GM10266 (cell line): ENCODE results near the gene FTCDNL1.

Source experiments
- DNase-seq: peaks from one replicate; pipeline ENCODE4 v3.0.0; 2012; ENCODE audit errors: extremely low spot score
- TF ChIP-seq, protein P1 (sequence below): IDR thresholded peaks from 2 replicates; pipeline ENCODE4 v1.5.1; 2012; ENCODE audit warnings: mild to moderate bottlenecking, low read depth; ENCODE audit not compliant: control insufficient read depth, insufficient read depth; ENCODE audit errors: missing control alignments

FTCDNL1 gene

DNA sequence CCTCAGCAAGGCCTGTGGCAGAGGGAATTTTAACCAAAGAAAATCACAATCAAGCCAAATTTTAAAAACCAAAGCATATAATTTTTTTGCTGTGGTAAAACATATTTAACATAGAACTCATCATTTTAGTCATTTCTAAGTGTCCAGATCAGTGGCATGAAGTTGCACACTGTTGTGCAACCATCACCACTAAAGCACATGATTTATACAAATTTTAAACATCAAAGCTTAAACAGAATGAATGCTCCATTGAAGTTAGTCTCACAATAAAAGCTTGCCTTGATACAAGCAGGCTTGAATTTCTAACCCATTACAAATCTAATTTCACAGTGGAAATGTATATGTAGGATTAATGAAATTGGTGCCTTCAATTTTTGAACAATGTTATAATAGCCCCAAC, 31.2 kb downstream of the FTCDNL1 start:
- TF ChIP-seq, protein P1, sequence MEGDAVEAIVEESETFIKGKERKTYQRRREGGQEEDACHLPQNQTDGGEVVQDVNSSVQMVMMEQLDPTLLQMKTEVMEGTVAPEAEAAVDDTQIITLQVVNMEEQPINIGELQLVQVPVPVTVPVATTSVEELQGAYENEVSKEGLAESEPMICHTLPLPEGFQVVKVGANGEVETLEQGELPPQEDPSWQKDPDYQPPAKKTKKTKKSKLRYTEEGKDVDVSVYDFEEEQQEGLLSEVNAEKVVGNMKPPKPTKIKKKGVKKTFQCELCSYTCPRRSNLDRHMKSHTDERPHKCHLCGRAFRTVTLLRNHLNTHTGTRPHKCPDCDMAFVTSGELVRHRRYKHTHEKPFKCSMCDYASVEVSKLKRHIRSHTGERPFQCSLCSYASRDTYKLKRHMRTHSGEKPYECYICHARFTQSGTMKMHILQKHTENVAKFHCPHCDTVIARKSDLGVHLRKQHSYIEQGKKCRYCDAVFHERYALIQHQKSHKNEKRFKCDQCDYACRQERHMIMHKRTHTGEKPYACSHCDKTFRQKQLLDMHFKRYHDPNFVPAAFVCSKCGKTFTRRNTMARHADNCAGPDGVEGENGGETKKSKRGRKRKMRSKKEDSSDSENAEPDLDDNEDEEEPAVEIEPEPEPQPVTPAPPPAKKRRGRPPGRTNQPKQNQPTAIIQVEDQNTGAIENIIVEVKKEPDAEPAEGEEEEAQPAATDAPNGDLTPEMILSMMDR = no peak
- no peak for DNase-seq

DNA sequence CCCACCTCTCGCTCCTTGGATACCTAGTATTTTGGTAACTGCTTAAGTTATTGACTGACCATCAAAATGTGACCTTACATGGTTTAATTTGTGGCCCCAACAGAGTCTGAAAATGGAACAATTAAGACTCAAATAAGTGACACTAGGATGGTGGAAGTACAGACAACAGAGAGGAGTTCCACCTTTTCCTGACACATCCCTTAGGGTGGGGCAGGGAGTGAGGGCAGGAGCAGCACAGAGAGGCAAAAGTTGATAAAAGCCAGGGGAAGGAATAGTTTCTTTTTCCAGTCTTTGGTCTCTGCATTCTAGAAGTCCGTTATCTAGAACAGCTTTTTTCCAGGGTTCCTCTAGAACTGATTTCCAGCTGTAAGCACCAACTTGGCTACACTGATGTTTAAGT, 32.2 kb downstream of the FTCDNL1 start:
- TF ChIP-seq, protein P1 = no peak
- DNase-seq = no peak

DNA sequence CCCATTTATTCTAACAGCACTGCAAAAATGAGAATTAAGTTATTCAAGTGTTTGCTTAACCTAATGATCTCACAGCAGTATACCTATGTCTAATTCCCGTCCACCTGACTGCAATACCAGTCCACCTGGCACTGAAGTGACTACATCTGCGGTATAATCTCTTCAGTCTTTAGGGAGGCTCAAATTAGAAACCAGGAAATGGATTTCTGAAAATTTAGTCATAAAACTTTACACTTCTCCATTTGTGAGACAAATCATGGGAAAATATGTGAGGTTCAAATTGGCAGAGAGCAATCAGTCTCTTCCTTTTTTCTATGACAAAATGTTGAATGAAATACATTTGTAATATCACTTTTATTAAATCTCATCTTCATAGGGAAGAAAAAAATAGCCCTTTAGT, 33.0 kb downstream of the FTCDNL1 start:
- TF ChIP-seq, protein P1 = no peak
- DNase-seq = no peak

DNA sequence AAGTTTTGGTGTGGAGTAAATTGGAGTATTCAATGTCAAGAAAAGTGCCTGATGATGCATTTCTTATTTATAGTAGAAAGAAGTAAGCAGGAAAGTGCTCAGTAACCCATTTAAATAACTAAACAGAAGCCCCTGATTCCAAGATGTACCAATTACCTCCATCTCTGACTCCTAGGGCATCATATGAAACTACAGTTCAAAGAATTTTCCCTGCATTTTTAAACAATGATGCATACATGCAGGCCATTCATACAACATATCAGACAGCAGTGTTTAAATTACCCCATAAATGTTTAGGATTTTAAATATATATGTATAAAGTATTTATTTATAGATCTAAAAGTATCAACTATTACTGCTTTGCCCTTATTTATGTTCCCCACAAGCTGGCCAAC, 36.2 kb downstream of the FTCDNL1 start:
- no peak for DNase-seq

DNA sequence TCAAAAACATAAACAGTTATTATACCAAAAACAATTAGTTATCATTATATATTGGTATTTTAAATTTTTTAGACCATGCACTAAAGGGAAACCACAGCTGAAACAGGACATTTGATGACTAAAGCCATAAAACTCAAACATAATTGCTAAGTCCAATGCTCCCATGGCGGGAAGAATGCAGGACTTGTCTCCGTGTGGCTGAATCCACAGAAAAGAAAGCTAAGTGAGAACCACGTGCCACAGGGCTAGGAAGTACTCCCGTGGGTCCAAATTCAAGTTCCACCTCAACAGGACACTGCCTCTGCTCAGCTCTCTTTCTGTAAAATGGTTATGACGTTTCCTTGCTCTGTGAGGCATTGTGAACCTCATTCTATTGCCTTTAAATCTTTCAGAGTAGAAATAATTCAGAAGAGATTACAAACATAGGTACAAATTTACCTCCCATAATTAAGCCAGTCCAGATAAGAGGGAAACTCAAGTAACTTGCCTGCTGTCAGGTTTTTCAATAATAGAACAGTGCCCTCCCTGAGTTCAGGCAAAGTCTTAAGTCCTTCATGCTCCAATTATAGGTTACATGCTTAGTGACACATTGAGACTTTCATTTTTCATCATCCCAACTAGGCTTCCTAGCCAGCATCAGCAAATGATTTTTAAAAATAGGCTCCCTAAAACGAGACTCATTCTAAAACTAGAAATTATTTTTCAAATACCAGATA, 36.7 kb downstream of the FTCDNL1 start:
- DNase-seq = no peak
- TF ChIP-seq, protein P1 = no peak

More for the DNA sequence above, 36.2 kb downstream of the FTCDNL1 start:
- TF ChIP-seq, protein P1 = no peak

DNA sequence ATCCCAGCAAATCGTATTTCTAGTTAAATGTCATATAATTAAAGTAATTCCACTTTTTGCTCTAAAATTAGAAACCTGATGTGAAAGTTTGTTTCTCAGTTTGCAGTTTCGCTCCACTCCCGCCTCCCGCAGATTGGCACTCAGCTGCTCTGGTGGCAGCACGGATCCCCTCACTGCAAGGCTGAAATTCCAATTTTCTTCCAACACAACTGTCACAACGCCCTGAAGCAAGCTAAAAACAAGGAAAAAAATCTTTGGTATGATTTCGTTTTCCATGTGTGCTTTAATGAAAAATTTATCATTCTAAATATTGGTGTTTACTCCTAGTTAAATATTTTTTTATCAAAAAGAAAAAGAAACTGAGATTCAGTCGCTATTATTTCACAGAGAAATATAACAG, 38.5 kb downstream of the FTCDNL1 start:
- no peak for DNase-seq
- TF ChIP-seq, protein P1 = no peak

DNA sequence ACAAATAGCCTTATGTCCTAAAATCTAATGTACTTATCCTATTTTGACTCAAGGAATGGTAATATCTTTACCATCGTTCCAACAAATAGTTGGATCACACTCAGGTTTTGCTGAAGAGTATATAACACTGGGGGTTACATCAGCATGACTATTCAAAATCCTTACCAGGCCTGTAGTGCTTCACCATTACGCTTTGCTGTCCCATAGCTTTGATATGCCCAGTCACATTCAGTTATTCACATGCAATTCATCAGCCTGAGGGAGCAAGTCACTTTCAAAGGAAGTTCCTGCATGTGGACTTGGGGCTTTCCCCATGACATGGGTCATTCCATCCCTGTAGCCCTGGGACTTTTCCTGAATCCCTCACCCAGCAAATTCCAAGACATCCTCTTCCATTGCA, 39.6 kb downstream of the FTCDNL1 start:
- TF ChIP-seq, protein P1 = no peak
- no peak for DNase-seq
